Stimulated activated CD4-positive, alpha-beta T cell treated with anti-CD3 and anti-CD28 coated beads, Interleukin-12 subunit alpha, Interleukin-12 subunit beta, amount 100 ng/mL, for 24 hours (primary cell): ENCODE results near the gene HTR3A.

Experiments used
- DNase-seq, 2 experiments: peaks; one replicate each; pipeline ENCODE4 v3.0.0-alpha.2; 2020; ENCODE audit warnings: low read depth in 2 of 2

HTR3A gene

DNA sequence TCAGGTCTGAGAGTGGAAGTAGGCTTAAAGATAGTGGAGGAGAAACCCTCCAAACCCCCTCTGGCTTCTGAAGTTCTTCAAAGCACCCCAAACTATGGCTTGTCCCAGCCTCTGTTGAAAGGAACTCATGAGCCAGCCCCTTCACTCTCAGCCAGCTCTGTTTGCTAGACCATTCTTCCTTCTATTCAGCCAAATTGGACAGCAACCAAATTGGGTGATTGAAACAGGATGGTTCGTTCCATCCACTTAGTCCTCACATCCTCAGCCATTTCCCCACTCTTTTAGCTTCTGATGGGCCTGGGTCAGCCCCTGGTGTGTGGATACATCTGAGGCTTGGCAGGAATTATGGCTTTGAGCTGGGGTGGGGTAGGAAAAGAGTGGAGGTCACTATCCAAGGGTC lies 4.5 kb downstream of the HTR3A start:
- no peak for DNase-seq

DNA sequence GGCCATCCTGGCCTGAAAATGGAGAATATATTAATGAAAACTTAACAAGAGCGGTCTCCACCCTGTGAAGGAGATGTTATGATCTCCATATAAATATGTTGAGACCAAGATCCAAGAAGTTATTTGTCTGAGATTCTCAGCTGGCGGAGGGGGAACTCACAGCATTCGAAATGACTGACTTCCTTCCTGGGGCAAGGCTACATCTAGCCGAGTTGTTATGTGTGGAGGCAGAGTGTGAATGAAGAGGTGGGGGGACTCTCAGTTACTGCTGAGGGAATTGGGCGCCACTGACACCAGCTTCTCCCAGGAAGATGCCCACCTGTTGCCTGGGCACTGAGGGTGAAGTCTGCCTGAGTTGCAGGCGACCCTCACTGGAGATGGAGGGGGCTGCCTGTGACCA lies 5.9 kb downstream of the HTR3A start:
- no peak for DNase-seq

- no peak for DNase-seq
Observed at GRCh38 chr11:113982306-113982705, 7.4 kb downstream of the HTR3A start.

- DNase-seq = no peak
Observed at GRCh38 chr11:113984781-113985180, 9.9 kb downstream of the HTR3A start.

GRCh38 chr11:113985906-113986305 lies 11.0 kb downstream of the HTR3A start:
- DNase-seq = no peak

- DNase-seq = no peak
Observed at GRCh38 chr11:113986351-113987140, 11.6 kb downstream of the HTR3A start.

GRCh38 chr11:113989381-113989780 lies 14.5 kb downstream of the HTR3A start:
- no peak for DNase-seq

DNA sequence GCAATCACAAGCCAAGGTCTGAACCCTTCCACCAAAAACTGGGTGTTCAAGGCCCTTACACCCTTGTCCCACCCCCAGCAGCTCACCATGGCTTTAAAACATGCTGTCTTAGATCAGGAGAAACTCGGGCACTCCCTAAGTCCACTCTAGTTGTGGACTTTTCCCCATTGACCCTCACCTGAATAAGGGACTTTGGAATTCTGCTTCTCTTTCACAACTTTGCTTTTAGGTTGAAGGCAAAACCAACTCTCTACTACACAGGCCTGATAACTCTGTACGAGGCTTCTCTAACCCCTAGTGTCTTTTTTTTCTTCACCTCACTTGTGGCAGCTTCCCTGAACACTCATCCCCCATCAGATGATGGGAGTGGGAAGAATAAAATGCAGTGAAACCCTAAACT lies 15.0 kb downstream of the HTR3A start:
- no peak for DNase-seq

GRCh38 chr11:113991170-113991569 lies 16.3 kb downstream of the HTR3A start:
- DNase-seq = no peak

- no peak for DNase-seq
Observed at GRCh38 chr11:113991718-113992458, 17.0 kb downstream of the HTR3A start.

DNA sequence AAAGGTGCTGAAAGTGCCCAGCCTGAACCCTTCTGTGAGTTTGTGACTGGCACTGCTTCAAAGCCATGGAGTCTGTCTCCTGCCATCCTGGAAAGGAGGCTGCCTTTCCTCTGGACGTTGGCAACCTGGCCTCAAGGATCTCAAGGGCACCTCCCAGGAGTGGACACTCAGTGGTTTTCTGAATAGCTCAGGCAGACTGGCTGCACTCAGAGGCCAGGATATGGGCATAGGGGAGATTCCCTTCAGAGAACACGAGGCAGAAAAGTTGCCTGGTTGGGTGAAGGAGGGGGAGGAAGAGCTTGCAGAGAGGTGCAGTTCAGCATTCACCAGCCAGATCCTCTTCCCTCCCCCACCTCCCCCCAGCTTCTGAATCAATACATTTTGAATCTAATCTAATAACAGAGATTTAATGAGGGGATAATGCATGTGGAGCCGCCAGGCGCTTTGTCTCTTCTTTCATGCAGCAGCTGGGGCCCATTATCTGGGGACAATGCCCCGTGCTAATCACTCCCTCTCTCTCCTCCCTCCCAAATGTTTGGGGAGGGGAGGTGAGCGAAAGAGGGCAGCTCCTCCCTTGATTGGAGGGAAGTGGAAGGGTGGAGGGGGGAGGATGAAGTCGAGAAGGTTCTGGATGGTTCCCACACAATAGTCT lies 17.7 kb downstream of the HTR3A start:
- DNase-seq = no peak

GRCh38 chr11:113994077-113994954 lies 19.4 kb downstream of the HTR3A start:
- peak; percentile 6 to 16 for DNase-seq

DNA sequence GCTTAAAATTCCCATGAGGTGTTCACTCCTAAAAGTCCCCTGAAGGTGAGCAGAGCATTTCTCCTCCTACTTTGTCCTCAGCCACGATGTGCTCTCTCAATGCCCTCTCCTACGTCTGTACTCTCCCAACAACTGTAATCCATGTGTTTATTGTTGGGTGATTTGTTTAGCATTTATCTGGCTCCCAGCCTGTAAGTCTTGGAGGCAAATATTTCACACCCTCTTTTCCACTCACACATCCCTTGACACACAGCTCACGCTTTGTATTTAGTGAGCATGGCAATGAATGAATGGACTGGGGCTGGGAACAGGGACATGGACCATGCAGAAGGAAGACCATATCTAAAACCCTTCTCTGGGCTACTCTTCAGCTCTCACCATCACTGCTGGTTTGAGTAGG lies 22.6 kb downstream of the HTR3A start:
- no peak for DNase-seq

DNA sequence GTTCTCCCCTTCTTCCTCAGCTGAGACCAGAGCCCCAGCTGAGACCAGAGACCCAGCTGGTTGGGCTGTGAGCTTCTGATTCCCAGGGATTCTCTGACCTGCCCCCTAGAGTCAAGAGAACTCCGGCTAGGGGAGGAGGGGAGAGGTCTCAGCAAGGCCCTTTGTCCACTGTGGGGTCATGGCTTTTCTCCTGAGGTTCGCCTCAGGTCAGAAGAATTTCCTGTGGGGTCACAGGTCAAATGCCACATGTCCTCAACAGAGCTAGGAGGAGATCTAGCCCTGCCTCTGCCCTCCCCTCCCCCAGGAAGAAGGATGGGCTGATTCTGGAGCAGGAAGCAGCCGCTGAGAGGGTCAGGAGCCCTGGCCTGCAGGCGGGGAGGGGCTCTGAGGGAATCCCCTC lies 23.7 kb downstream of the HTR3A start:
- DNase-seq = no peak

- no peak for DNase-seq
Observed at GRCh38 chr11:114000526-114000925, 25.6 kb downstream of the HTR3A start.

GRCh38 chr11:114001416-114001815 lies 26.5 kb downstream of the HTR3A start:
- DNase-seq = no peak

DNA sequence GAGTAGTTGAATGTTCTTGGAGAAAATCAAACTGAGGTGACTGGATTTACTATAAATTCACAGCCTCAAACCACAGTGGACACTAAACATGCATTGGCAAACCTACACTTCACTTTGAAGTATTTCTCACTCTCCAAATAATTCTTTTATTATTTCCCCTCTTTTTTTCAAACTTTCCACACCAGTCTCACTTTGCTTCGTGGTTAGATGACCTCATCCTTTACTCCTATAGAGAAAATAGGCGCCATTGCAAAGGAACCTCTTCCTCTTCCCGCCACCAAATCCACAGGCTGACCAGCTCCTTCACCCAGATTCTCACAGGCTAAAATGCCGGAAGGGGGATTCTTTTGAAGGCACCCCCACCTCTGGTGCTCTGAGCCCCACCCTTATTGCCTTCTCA lies 33.4 kb downstream of the HTR3A start:
- DNase-seq = no peak

GRCh38 chr11:114010931-114011330 lies 36.0 kb downstream of the HTR3A start:
- DNase-seq = no peak

- DNase-seq = no peak
Observed at GRCh38 chr11:114011443-114011842, 36.5 kb downstream of the HTR3A start.

DNA sequence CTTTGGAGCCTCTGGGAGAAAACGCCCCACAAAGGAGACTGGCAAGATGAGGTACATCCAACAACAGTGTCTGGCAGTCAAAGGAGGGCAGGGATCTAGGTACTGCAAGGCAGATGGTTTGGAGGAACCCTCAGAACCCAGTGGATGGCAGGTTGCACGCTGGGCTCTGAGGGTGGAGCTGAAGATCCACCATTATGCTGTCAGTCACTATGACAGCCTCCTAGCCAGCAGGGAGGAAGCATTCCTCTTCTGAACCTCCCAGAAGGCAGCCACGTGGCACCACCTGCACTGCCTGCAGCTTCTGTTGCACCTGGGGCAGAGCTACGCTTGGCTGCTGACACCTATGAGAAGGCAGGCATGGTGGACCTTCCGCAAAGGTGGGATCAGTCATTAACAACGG lies 40.2 kb downstream of the HTR3A start:
- no peak for DNase-seq

GRCh38 chr11:114016986-114017385 lies 42.1 kb downstream of the HTR3A start:
- DNase-seq = no peak

DNA sequence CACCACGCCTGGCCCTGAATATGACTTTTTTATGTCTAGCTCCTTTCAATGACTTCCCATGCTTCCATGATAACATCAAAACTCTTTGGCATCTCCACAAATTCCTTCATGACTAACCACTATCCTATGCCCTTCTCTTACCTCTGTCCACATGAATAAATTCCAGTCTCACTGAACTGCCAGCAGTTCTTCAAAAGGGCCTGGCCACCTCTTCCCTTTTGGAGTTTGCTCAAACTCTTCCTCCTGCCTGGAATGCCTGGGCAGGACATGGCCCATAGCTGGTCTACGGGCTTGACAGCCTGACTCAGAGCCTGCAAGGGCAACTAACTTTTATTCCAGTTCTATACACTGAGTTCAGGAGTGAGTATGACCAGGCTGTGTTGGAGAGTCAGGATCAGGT lies 42.8 kb downstream of the HTR3A start:
- no peak for DNase-seq
